ENCODE data around the gene ANKLE1. TPM values are rescaled to one million over a fixed set of nuclear protein-coding genes. Genes with fewer than 3 reads are reported as not detected.

The ANKLE1 gene
- polyA plus RNA-seq (ENCODE audit: insufficient read length in 4 of 4), result under 1 TPM; 0.60 to 0.91 (median 0.83) TPM

- no peak for DNase-seq (ENCODE audit: low read depth in 4 of 4, low spot score in 3 of 4)
Observed at GRCh38 chr19:17281391-17282304, at the start of gene ANKLE1. ANKLE1 (plus strand) TSS chr19:17281901; CDS start chr19:17281921, 20 bp downstream.

GRCh38 chr19:17232258-17232657, 49.4 kb upstream of the ANKLE1 start:
- DNase-seq (ENCODE audit: low read depth in 4 of 4, low spot score in 3 of 4), result no peak

- no peak for DNase-seq (ENCODE audit: low read depth in 4 of 4, low spot score in 3 of 4)
Observed at GRCh38 chr19:17234911-17235299, 46.8 kb upstream of the ANKLE1 start.

GRCh38 chr19:17235300-17235970, 46.3 kb upstream of the ANKLE1 start:
- DNase-seq (ENCODE audit: low read depth in 4 of 4, low spot score in 3 of 4), result no peak

GRCh38 chr19:17235971-17236777, 45.5 kb upstream of the ANKLE1 start:
- no peak for DNase-seq (ENCODE audit: low read depth in 4 of 4, low spot score in 3 of 4)

- no peak for DNase-seq (ENCODE audit: low read depth in 4 of 4, low spot score in 3 of 4)
Observed at GRCh38 chr19:17236811-17237543, 44.7 kb upstream of the ANKLE1 start.

GRCh38 chr19:17237747-17238706, 43.7 kb upstream of the ANKLE1 start:
- DNase-seq (ENCODE audit: low read depth in 4 of 4, low spot score in 3 of 4), result no peak

- DNase-seq (ENCODE audit: low read depth in 4 of 4, low spot score in 3 of 4), result no peak
Observed at GRCh38 chr19:17240062-17240752, 41.5 kb upstream of the ANKLE1 start.

GRCh38 chr19:17240826-17241399, 40.8 kb upstream of the ANKLE1 start:
- DNase-seq (ENCODE audit: low read depth in 4 of 4, low spot score in 3 of 4), result no peak

GRCh38 chr19:17242431-17243208, 39.1 kb upstream of the ANKLE1 start:
- DNase-seq (ENCODE audit: low read depth in 4 of 4, low spot score in 3 of 4), result no peak

- DNase-seq (ENCODE audit: low read depth in 4 of 4, low spot score in 3 of 4), result no peak
Observed at GRCh38 chr19:17243211-17243829, 38.4 kb upstream of the ANKLE1 start.

GRCh38 chr19:17243830-17244617, 37.7 kb upstream of the ANKLE1 start:
- DNase-seq (ENCODE audit: low read depth in 4 of 4, low spot score in 3 of 4), result no peak

GRCh38 chr19:17244618-17245534, 36.8 kb upstream of the ANKLE1 start:
- no peak for DNase-seq (ENCODE audit: low read depth in 4 of 4, low spot score in 3 of 4)

GRCh38 chr19:17245535-17245984, 36.1 kb upstream of the ANKLE1 start, which contains the start of gene NR2F6:
NR2F6 (minus strand) TSS chr19:17245919; CDS start chr19:17245220, 699 bp downstream.
- no peak for DNase-seq (ENCODE audit: low read depth in 4 of 4, low spot score in 3 of 4)
